GM18520 (cell line): ENCODE data around the gene OSBP2.
"Not testable (repeated sequence)": the region's sequence is repeated elsewhere in the genome, so short reads cannot be mapped to it uniquely, and the experiment has no call there.

Experiments used
- ATAC-seq: cut with Tn5 transposase; IDR thresholded peaks from one replicate; pipeline ENCODE4 v1.9.1; 2021; ENCODE audit not compliant: unreplicated experiment

The OSBP2 gene

GRCh38 chr22:30755759-30756124 lies 61.1 kb downstream of the OSBP2 start:
- no peak for ATAC-seq

- no peak for ATAC-seq
Measured at GRCh38 chr22:30763815-30764673, 69.4 kb downstream of the OSBP2 start.

GRCh38 chr22:30767661-30768060 lies 73.0 kb downstream of the OSBP2 start:
- ATAC-seq: no peak

DNA sequence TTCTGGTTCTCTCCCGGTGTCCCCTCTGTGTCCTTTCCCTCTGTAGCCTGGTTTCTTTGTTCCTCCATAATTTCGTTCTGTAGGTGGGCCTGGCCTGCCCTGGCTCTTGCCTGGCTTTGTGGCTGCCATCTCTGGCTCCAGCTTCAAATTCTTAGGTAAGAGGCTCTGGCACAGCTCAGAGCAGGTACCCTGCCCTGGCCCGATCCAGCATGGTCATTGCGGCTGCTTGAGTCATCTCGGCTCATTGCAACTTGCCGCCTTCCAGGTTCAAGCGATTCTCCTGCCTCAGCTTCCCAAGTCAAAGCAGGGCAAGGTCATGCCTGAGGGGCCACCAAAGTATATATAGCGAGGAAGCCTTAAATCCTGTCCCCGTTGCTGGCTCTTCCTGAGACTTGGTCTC lies 76.0 kb downstream of the OSBP2 start:
- no peak for ATAC-seq

DNA sequence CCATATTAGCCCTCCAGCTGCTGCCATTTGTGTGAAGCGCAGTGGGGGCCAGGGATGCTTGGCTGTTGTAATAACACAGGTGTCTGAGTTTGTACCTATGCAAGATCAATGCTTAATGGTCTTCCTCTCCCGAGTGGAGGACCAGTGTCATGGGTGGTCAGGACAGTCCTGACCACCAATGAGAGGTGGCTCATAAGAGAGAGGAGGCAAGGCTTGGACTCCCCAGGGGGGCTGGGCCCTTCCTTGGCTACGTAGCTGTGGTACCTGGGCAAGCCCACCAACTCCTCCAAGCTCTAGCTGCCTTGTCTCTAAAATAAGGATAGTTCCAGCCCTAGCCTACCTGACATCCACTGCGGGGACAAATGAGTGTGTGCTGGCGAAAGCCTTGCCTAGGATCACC lies 79.2 kb downstream of the OSBP2 start:
- ATAC-seq: no peak

DNA sequence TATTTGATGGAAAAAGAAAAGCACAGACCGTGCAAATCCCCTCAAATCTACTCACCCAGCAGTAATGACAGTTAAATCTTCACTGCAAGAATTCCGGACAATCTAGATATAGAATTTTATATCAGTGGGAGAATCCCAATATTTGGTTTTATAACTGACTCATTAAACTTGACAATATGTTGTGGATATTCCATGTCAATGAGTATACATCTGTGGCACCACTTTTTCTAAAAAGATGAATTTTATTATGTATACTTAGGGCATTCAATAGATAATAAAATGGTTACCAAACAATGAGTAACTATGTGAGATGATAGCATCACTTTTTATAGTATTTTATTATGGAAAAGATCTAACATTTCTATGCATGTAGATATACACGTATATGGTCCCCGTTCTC lies 79.9 kb downstream of the OSBP2 start:
- no peak for ATAC-seq

GRCh38 chr22:30776476-30776875 lies 81.8 kb downstream of the OSBP2 start:
- no peak for ATAC-seq

DNA sequence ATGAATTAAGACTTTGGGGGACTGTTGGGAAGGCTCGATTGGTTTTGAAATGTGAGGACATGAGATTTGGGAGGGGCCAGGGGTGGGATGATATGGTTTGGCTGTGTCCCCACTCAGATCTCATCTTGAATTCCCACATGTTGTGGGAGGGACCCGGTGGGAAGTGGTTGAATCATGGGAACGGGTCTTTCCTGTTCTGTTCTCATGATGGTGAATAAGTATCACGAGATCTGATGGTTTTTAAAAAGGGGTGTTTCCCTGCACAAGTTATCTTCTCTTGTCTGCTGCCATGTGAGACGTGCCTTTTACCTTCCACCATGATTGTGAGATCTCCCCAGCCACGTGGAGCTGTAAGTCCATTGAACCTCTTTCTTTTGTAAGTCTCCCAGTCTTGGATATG lies 82.5 kb downstream of the OSBP2 start:
- ATAC-seq: not testable (repeated sequence)

GRCh38 chr22:30777587-30777986 lies 82.9 kb downstream of the OSBP2 start:
- ATAC-seq: no peak

DNA sequence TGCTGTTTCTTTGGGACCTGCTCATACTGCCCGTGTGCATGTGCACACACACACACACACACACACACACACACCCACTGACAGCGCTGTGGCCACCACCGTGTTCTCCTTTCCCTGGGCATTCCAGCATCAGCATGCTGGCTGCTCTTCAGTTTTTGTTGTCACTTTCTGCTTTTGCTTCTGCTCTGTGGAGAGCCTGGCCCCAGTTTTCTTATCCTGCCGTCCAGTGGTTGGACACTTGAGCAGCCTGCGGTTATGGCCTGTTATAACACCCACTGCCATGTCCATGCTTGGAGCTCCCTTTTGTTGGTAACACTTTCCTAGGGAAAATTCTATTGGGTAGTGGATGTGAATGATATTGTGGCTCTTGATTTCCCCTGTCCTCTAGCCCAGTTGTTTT lies 83.6 kb downstream of the OSBP2 start:
- ATAC-seq: no peak

DNA sequence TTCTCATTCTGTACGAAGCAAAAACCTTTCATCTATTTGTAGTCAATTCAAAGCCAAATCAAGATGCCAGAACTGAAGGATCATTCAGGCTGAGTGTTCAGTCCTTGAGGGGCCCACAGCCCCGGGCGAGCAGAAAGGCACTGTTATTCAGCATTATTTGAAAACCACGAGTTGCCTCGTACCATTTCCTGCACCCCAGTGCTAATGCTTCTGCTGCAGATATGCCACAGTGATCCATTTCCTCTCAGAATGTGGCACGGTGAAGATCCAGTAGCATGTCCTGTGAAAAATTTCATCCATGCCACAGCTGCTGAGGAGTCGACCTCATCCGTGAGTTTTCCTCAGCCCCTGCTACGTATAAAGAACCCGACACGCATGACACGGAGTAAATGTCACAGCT lies 85.4 kb downstream of the OSBP2 start:
- no peak for ATAC-seq

GRCh38 chr22:30781271-30781875 lies 86.7 kb downstream of the OSBP2 start:
- ATAC-seq: no peak

DNA sequence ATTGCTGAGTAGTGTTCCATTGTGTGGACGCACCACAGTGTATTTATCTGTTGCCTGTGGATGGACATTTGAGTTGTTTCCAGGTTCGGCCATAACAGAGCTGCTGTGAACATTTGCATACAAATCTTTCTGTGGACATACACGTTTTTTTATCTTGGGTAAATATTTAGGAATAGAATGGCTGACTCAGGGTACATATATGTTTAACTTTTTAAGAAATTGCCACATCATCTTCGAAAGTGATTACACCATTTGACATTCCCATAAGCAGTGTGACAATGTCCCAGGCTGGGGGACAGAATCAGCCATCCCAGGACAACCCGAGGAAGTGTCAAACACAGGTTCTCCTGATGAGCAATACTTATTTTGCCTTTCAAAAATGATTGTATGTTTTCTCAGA lies 87.9 kb downstream of the OSBP2 start:
- ATAC-seq: no peak

DNA sequence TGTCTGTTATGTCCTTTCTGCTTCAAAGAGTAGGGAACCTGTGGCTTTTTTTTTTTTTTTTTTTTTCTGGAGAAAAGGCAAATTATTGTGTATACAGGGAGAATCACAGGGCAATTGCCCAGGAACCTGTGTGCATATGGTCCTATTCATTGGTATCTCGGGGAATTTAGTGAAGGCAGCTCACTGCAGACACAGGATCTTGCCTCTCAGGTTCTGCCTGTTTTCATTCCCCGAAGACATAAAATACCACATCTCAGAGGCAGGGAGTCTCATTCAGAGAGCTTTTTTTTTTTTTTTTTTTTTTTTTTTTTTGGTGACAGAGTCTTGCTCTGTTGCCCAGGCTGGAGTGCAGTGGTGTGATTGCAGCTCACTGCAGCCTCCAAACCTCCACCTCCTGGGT lies 88.3 kb downstream of the OSBP2 start:
- ATAC-seq: no peak

- ATAC-seq: no peak
Measured at GRCh38 chr22:30785527-30785926, 90.9 kb downstream of the OSBP2 start.

GRCh38 chr22:30790366-30790765 lies 95.7 kb downstream of the OSBP2 start:
- ATAC-seq: no peak

GRCh38 chr22:30792456-30792855 lies 97.8 kb downstream of the OSBP2 start:
- no peak for ATAC-seq

- ATAC-seq: no peak
Measured at GRCh38 chr22:30795118-30795517, 100.4 kb downstream of the OSBP2 start.

- ATAC-seq: no peak
Measured at GRCh38 chr22:30801695-30802094, 107.0 kb downstream of the OSBP2 start.

DNA sequence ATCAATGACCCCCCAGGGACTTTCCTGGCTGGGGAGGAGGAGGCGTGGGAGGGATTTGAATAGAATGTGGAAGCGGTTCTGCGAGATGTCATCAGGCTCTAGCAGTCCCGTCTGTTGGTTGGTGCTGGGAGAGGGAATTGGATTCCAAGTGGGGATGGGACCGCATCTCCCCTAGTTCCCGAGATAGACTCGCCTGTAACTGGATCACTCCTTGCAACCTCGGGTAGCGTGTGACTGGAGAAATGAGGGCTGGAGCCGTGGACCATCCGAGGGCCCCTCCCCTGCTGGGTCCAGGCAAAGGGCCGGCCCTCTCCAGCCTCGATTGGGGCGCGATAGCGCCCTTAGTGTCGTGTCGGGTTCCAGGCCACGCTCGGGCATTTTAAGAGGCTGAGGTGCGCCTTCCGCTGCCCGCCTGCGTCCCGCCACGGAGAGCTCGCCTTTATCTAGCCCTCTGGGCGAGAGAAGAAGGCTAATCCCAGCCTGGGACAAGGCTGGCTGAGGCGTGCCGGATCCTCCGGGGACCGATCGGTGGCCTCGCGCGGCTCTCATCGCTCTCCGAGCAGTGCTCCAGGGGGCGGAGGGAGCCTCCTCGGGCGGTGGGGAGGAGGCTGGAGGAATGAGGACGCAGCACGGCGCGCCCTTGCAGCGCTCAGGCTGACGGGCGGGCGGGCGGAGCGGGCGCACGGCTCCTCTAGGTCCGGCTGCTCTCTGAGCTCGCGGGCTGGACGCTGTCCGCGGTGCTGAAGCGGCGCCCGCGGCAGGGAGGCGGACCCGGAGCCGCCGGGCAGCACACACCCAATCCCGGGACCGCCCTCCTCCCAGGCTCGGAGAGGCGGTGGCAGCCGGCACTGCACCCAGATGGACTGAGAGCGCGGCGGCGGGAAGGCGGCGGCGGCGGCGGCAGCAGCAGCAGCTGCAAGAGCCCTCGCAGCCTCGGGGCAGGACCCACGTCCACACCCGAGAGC lies 107.8 kb downstream of the OSBP2 start:
- no peak for ATAC-seq

DNA sequence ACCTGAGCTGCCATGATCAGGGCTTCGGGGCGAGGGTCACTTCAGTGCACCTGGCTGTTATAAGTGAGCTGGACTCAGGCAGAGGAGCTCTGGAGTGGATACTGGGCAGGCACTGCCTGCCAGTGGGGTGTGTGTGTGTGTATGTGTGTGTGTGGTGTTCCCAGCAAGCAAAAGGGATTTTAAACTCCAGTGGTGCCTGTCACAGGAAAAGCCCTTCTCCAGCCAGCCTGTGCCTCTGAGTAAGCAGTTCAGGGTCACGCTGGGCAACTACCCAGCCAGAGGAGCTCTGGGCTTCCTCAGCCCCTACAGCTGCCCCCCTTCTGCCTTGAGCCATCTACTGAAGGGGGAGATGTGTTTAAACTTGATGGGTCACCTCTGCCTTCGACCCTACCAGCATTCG lies 109.0 kb downstream of the OSBP2 start:
- ATAC-seq: no peak

DNA sequence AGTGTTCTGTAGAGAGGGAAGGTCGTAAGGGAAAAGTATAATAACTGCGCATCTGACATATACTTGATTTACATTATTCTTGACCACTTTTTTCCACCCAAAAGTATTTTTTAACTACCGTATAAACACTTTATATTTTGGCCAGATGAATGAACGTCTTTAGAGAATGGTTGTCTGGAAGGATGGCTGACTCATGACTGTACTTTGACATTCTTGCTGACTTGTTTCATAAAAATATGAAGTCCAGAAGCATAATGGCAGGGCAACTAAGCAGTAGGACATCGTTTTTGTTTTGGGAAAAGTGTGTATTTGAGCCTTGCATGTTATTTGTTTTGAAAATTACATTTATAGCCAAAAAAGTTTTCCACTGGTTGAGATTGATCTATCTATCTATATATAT lies 110.0 kb downstream of the OSBP2 start:
- no peak for ATAC-seq
